GM19397 (cell line): ENCODE results near the gene CXCR6.
A peak's percentile ranks its signal among the peaks of the same experiment; 100 is the strongest.

Experiments
- ATAC-seq: cut with Tn5 transposase; IDR thresholded peaks from one replicate; pipeline ENCODE4 v1.9.1; 2021; ENCODE audit warnings: mild to moderate bottlenecking, moderate library complexity; ENCODE audit not compliant: unreplicated experiment

CXCR6 gene

DNA sequence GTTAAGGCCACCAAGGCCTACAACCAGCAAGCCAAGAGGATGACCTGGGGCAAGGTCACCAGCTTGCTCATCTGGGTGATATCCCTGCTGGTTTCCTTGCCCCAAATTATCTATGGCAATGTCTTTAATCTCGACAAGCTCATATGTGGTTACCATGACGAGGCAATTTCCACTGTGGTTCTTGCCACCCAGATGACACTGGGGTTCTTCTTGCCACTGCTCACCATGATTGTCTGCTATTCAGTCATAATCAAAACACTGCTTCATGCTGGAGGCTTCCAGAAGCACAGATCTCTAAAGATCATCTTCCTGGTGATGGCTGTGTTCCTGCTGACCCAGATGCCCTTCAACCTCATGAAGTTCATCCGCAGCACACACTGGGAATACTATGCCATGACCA lies 3.6 kb downstream of the CXCR6 start:
- ATAC-seq, result no peak

DNA sequence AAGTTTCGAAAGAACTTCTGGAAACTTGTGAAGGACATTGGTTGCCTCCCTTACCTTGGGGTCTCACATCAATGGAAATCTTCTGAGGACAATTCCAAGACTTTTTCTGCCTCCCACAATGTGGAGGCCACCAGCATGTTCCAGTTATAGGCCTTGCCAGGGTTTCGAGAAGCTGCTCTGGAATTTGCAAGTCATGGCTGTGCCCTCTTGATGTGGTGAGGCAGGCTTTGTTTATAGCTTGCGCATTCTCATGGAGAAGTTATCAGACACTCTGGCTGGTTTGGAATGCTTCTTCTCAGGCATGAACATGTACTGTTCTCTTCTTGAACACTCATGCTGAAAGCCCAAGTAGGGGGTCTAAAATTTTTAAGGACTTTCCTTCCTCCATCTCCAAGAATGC lies 4.1 kb downstream of the CXCR6 start:
- ATAC-seq, result no peak

DNA sequence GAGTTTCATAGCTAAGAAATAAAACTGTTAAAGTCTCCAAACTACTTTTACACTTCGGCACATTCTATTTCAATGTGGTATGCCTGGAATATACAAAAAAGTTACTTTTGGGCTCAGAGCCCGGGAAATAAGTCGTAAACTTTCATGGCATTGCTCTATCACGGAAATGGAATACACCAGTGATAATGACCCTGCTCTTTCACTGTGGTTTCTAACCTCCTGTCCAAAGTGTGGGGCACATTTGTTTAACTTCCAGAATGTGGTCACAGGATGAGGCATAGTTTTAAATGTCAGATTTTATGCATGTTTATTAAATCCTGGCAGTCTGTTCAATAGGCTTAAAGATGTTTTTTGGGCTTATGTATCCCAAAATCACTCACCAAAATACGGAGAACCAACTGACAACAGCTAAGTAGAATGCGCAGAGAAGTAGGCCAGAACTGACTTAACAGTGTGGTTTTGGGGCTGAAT lies 5.1 kb downstream of the CXCR6 start:
- ATAC-seq, result no peak

DNA sequence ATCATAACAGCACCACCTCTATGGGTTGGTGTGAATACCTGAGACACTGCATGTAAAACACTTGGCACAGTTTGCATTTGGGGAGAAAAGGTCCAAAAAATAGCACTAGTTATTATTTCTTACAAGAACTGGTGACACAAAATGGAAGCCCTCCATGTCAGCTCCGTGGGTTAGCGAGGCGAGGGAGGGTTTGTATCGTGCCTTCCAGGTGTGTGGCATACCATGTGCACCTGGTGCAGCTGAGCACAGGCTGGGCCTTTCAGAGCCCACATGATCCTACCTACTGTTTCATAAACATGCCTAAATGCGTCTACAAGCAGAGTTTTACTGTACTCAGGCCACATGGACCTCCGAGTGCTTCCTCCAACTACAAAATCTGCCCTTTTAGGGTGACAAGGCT lies 5.6 kb downstream of the CXCR6 start:
- ATAC-seq, result no peak

DNA sequence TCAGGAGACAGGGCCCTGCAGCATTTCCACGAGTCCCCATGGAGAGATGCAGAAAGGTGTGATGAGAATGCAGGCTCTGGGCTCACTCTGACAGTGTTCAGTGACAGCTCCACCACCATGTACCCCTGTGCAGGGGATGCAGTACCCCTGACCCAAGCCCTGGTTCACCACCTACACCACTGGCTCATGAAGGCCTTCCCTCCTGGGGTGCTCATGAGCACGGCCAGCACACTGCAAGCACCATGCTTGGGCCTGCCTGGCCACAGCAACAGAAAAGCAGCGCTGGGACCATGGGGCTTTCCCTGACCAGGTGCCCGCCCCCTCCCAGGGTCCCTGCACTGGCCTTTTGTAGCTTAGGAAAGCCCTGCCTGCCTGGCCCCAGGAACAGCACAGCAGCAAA lies 6.2 kb downstream of the CXCR6 start:
- ATAC-seq, result no peak

DNA sequence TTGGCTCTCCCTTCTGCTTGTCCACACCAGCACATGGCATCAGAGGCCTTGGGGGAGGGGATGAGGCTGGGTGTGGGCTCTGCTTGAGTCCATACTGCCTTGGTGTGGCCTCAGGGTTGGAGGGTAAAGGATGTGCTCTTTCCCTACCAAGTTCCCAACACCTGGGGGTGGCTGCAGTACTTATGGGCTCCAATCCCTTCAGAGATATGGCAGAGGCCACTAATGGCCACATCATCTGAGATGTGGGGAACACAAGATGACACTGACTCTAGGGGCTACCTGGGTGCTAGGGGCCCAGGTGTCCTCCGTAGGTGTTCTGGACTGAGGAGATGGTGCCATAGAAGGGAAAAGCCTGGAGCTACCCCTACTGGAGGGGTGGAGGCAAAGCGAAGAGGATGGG lies 6.9 kb downstream of the CXCR6 start:
- no peak for ATAC-seq

DNA sequence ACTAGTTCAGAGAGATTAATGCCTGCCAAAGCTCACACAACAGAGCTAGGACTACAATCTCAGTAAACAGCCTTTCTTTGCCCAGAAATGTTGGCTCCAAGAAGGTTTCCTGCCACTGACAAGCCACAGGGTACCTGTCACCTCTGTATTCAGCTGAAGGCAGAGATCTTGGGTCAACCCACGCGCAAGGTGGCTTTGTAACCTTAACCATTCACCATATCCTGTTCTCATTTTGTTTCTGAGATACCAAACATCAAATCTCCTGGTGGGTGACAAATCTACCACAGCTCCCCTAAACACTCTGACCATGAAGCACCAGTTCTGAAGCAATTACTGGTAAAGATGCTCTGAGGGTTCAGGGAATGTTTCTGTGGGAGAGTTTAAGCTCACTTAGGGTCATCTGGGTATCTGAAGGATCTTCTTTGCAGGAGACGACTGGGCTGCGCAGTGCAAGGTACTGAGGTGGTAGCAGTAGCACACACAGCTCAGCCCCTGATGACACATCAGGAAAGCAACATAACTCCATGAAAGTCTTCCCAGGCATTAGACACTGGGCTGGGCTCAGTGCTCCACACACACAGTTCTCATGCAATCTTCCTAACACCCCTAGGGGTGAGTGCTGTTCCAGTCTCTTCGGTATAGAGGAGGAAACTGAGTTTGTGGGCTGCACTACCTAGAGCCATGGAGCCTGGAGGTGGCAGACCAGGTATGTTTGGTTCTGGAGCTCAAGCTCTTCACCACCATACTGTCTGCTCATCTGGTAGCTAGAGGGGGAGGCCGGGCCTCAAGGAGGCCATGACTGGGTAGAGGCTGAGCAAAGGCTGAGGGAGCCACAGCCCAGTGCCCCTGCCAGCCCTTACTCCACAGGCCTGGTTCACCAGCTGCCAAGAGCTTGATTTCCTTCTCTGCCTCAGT lies 7.7 kb downstream of the CXCR6 start:
- ATAC-seq, result no peak

DNA sequence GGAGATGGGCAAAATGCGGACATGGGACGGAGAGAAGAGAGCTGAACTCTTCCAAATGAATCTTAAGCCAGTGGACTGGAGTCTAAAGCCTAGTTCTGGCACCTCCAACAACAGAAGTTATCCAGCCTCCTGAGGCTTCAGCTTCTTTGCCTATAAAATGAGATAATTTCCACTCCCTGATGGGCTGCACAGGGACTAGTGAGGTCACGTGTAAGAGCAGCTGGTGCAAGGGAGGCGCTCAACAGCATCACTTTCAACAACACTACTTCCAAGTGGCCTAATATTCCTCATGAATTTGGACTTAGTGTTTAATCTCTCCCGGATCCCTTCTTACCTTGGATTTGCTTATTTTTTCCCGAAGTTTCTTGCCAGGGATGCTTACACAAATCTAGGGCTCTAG lies 8.7 kb downstream of the CXCR6 start:
- ATAC-seq, result no peak

DNA sequence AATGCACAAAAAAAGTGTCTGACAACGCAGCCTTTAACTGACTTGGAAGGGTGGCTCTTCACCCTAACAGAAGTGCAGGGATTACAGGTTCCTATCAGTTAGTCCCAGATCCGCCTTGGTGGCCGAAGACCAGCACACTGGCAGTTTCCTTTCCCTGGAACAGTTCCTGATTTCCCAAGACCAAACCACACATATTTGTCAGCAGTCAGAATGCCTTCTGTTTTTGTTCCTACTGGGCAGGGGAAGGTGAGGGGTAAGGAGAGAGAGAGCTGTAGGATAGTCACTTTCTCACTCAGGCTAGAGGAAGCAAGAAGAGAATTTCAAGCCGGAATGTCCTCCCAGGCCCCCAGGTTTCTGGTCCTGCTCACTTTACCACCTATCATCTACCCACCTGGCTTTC lies 9.2 kb downstream of the CXCR6 start:
- ATAC-seq, result no peak

DNA sequence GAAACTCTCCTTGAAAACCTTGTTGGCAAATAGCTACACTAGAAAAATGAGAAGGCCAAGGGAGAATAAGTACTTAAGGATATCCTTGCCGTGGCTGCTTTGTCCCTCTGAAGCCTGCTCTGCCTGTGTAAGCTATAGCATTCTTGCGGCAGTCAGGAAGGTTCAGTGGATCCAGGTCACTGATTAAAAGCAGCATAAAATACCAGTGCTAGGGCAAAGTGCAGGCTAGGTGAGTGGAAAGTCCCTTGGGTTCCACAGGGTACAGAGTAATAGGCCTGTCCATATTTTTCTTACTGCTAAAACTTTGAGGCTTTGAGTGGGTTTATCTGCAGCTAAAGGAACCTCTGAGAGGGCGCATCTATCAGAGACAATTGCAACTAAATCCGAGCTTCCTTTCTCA lies 10.3 kb downstream of the CXCR6 start:
- ATAC-seq, result no peak

DNA sequence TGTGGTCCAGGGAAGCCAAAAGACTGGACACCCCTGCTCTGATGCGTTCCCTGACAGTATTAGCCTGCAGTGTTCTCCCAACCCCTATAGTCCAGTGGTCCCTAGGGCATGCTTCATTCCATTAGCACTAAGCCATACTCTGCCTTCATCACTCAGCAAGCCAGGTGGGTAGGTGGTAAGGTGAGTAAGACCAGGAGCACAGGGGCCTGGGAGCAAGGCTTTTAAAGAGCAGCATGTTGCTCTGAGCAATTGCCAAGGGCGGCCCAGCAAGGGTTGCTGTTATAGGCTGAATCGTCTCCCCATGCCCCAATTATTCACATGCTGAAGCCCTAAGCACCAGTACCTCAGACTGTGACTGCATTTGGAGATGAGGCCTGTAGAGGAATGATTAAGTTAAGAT lies 11.0 kb downstream of the CXCR6 start:
- ATAC-seq, result no peak

DNA sequence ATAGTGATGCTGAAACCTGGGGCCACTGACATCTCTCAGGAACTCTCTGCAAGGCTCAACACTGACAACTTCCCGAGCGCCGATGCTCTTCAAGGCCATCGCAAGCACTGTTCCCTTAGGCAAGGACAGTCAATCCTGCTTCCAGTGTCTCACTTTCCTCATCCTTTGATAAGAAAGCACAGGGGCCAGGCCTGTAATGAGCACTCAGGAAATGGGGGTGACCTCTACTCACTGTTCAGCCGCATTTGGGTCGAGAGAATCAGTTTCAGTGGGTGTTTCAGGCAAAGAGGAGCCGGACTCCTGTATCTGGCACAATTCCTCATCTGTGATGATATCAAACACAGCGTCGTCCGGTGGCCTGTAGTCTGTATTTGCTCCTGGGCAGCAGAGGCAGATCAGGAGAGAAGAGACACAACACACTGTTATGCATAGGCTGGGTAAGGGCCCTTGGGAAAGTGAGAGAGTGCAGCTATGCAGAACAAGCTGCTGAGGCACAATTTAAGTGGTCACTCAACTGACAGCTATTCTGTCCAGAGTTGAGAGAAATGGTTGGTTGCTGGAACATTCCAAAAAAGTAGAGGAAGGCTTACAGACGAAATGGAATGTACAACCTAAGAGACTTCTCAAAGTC lies 11.9 kb downstream of the CXCR6 start:
- ATAC-seq, result no peak

DNA sequence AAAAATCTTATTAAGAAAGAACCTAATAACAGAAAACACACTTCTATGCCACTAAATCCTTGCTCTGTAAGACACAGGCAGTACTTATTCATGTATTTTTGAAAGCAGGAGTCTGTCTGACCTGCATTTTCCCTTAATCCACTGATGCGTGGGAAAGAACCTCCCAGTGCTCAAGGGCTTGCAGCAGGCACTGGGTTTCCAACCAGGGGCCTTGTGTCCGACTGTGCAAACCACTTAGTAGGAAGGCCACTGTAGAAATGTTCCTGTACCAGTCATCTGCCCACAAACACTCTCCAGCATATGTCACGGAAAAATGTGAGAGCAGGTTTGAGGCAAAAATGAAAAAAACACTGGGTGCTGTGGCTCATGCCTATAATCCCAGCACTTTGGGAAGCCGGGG lies 12.4 kb downstream of the CXCR6 start:
- ATAC-seq, result no peak

DNA sequence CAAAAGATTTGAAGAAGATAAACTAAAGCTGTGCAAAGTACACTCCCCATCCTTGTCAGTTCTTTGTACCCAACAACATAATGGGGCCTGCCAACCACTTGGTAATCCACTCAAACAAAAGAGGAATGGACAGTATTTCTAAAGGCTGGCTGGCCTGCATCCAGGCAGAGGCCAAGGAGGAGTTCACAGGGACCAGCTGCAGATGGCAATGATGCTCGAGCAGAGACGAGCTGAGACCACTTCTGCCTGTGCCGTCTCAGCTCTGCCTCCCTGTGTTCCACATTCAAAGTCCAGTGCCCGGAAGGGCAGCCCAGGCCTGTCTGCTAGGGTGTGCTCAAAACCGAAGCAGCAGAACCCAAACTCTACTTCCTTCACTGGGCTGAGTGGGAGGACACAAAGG lies 14.3 kb downstream of the CXCR6 start:
- no peak for ATAC-seq

DNA sequence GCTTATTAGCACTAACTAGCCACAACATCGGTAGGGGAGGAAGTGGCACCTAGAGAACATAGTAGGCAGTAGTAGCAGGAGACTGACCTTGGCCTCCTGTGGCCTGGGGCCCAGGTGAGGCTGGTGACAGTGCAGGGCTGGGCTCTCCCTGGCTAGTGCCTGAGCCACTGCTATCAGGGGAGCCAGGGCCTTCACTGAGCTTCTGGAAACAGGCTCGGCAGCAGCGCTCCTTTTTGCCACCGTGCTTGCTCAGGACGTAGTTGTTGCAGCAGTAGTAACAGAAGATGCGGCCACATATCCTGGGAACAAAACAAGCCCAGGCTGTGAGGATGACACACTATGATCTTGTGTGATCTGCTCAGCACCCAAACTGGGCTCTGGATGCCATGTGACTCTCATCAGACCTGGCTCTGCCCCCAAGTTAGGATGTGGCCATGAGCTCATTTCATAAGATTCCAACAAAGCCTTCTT lies 15.1 kb downstream of the CXCR6 start:
- ATAC-seq, result no peak

DNA sequence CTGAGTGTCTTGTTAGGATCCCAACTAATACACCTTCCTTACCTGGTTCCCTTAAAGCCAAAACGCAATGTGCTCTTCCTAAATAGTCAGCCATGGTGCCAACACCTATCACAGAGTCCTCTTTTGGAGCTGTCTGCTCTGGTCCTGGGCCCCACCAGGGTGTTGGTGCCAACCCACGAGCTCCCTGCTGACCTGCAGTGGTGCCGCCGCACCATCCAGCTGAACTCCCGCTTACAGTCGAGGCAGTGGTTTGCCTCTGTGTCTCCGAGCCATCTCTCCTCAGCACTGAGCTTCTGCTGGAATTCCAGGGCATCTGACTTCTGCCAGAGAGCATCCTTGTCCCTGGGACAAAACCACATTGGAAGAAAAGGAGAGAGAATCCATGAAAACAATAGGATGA lies 15.9 kb downstream of the CXCR6 start:
- no peak for ATAC-seq

DNA sequence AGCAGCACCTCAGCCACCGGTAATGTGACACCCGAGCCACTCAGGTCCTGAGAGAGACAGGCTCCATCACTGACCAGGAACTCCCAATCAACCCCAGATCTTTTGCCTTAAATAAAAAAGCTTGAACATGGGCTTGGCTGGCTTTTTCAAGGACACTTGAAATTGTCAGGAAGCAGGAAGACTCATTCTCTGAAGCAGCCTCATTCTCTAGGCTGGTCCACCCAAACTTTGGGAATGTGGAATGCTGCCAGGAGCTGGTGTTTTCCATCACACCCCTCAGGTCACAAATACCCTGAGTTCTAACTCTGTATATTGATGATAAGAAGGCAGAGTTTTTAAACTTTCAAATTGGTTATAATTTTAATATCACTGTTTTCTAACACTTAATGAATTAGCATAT lies 17.0 kb downstream of the CXCR6 start:
- ATAC-seq, result no peak

DNA sequence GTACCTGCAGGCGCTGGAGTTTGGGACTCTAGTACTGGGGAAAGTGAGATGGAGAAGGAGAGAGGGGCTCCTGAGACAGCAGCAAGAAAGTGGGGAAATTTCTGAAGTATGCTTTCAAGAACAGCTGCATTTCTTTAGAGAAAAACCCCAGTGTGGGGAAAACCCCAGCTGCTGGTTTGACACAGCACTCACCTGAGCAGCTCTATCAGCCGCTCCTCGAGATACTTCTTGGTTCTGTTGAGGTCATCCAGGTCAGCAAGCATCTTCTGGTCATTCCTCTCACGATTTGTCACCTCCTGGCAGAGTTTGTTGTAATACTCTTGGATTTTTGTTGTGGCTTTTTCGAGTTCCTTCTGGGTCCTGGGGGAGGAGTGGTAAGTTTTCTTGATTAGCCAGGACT lies 18.8 kb downstream of the CXCR6 start:
- peak; percentile 50 for ATAC-seq

DNA sequence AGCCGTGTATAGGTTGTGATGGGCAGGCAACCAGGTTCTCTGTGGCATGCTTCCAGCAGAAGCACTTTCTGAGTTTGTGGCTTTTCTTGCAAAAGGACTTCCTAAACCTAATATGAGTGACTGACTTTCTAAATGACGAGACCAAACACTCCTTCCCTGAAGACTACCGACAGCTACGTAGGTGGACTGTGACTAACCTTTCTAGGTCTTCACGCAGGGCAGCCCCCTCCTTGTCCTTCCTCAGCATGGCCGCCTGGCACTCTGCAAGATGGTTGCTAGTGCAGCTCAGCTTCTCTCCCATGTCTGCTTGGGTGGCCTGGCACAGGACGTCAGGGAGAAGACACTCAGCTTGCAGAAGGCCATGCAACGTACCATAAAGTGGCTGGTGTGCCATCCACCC lies 20.9 kb downstream of the CXCR6 start:
- no peak for ATAC-seq

DNA sequence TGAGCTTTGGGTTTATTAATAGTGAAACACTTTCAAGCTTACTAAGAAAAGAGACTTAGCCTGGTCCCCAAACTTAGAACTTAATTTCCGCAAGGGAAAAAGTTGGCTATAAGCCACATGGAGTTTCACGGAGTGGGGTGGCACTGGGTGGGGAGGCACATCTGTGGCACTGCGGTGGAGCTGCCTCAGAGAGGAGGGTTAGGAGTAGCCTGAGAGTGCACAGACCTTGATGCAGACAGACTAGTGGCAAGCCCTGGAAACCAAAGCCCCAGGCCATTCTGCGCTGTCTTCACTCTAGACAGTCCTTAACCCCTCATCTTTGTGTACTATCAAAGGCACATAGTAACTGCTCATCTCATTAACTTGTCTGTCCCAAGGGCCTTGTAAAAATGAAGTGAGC lies 22.0 kb downstream of the CXCR6 start:
- no peak for ATAC-seq

DNA sequence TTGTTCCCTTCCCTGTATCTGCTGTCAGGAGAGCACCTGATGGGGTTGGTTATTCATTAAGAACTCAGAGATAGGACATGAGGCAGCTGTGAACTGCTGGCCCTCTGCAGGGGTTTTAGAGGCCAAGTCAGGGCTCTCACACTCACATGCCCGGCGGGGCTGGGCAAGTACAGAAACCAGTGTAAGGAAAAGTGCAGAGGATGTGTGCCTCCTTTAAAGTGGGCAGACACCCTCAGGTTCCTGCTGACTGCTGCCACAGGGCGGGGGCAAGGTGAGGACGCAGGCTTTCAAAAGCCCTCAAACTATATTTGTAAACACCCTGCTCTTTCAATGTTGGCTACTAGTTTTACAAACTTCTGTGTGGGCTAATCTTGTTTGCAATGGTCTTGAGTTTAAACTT lies 22.4 kb downstream of the CXCR6 start:
- no peak for ATAC-seq

DNA sequence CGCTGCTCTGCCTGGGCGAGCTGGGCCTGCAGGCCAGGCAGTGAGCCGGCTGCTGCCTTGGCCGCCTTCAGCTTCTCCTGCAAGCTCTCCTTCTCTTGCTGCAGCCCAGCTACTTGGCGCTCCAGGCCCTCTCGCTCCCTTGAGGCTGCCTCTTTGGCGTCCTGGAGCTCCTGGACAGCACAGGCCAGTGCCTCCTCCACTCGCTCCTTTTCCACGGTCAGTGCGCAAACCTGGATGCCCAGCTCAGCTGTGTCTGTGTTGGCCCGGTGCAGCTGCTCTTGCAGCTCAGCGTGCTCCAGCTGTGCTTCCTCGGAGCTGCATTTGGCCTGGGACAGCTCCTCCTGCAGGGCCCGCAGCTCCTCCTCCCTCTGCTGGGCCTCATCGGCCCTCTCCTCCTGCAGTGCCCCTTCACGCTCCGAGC lies 23.1 kb downstream of the CXCR6 start:
- no peak for ATAC-seq
